CD4-positive, alpha-beta T cell treated with Interleukin-15 for 1 hour (primary cell): ENCODE results near the gene FSTL1.

Experiments
- DNase-seq: peaks from one replicate; pipeline ENCODE4 v3.0.0-alpha.2; 2020

Gene FSTL1

GRCh38 chr3:120438216-120438615 lies 12.6 kb downstream of the FSTL1 start:
- no peak for DNase-seq

- DNase-seq: no peak
Measured at GRCh38 chr3:120437559-120437958, 13.2 kb downstream of the FSTL1 start.

GRCh38 chr3:120436523-120437050 lies 14.2 kb downstream of the FSTL1 start:
- no peak for DNase-seq

GRCh38 chr3:120435621-120436020 lies 15.2 kb downstream of the FSTL1 start:
- no peak for DNase-seq

- DNase-seq: no peak
Measured at GRCh38 chr3:120433662-120434331, 17.0 kb downstream of the FSTL1 start.

- no peak for DNase-seq
Measured at GRCh38 chr3:120432150-120432860, 18.5 kb downstream of the FSTL1 start.

- DNase-seq: no peak
Measured at GRCh38 chr3:120429921-120430361, 20.9 kb downstream of the FSTL1 start.

- no peak for DNase-seq
Measured at GRCh38 chr3:120428924-120429323, 21.9 kb downstream of the FSTL1 start.

- no peak for DNase-seq
Measured at GRCh38 chr3:120427201-120427600, 23.6 kb downstream of the FSTL1 start.

- no peak for DNase-seq
Measured at GRCh38 chr3:120425572-120426250, 25.1 kb downstream of the FSTL1 start.

GRCh38 chr3:120424976-120425570 lies 25.7 kb downstream of the FSTL1 start:
- no peak for DNase-seq

- DNase-seq: no peak
Measured at GRCh38 chr3:120424506-120424905, 26.3 kb downstream of the FSTL1 start.

- DNase-seq: no peak
Measured at GRCh38 chr3:120423432-120423831, 27.4 kb downstream of the FSTL1 start.

- no peak for DNase-seq
Measured at GRCh38 chr3:120421926-120422325, 28.9 kb downstream of the FSTL1 start.

- no peak for DNase-seq
Measured at GRCh38 chr3:120420928-120421551, 29.8 kb downstream of the FSTL1 start.

GRCh38 chr3:120420360-120420759 lies 30.4 kb downstream of the FSTL1 start:
- DNase-seq: no peak

- DNase-seq: no peak
Measured at GRCh38 chr3:120419797-120420196, 31.0 kb downstream of the FSTL1 start.

GRCh38 chr3:120418866-120419490 lies 31.8 kb downstream of the FSTL1 start:
- DNase-seq: no peak

GRCh38 chr3:120418446-120418845 lies 32.3 kb downstream of the FSTL1 start:
- no peak for DNase-seq

- DNase-seq: peak; percentile 88
Measured at GRCh38 chr3:120417272-120417911, 33.4 kb downstream of the FSTL1 start.

GRCh38 chr3:120416868-120417267 lies 33.9 kb downstream of the FSTL1 start:
- DNase-seq: no peak

GRCh38 chr3:120415756-120416155 lies 35.0 kb downstream of the FSTL1 start:
- no peak for DNase-seq
